K562 (cell line): ENCODE measurements around the gene SHB. TPM values are rescaled to one million over a fixed set of nuclear protein-coding genes. Genes with fewer than 3 reads are reported as not detected.
A peak's percentile ranks its signal among the peaks of the same experiment; 100 is the strongest.

ENCODE experiments used
- ATAC-seq: fragments of 200-7000 bp; cut with Tn5 transposase; 3 replicates; pipeline ENCODE4 v1.9.1; 2020; ENCODE audit warnings: moderate library complexity
- BruUV-seq: library from RNA; stranded (reverse); fragments of 400-500 nt; replicated peaks from 2 replicates; lab custom pipeline; 2021; lab: Mats Ljungman, UMichigan
- CTCF ChIA-PET: fragments of 300-600 bp; formaldehyde crosslinking; extraction: SDS; loops from one replicate; lab custom pipeline; 2021; ENCODE audit warnings: low intra/inter-chr PET ratio; lab: Yijun Ruan, JAX
- POLR2A ChIA-PET: fragments of 300-600, 350-650 bp; sonication (Branson Sonifier 250); formaldehyde crosslinking; extraction: SDS; loops from one replicate; lab custom pipeline; 2021; ENCODE audit warnings: antibody characterized with exemption, inconsistent platforms; lab: Yijun Ruan, JAX
- DNase-seq, 4 experiments: peaks; one replicate each; pipeline versions ENCODE4 v3.0.0 to v3.0.0-alpha.2; 2011 to 2018; ENCODE audit warnings: low spot score in 3 of 4, mixed read lengths in 3 of 4; ENCODE audit errors: extremely low read depth in 1 of 4
- FAIRE-seq: peaks from 2 replicates; lab custom pipeline; 2011; peaks lifted over from hg19 to GRCh38; lab: Jason Lieb, UNC
- H2AFZ ChIP-seq: 2 replicates; pipeline ENCODE4 v1.6.0; 2011; ENCODE audit warnings: low read depth, low read length, control low read depth, inconsistent platforms
- H3K27ac ChIP-seq: fragments of 200-600 bp; 3 replicates; pipeline ENCODE4 v1.8.0; 2011; ENCODE audit warnings: low read depth, mild to moderate bottlenecking, control low read depth, inconsistent platforms, low read length, moderate library complexity, mixed read lengths; ENCODE audit errors: extremely low read depth
- H3K27me3 ChIP-seq, 2 experiments: fragments of 300-600 bp in 1 of 2; 2 replicates in 1 of 2; 3 replicates in 1 of 2; pipeline versions ENCODE4 v1.6.0 to v1.8.0; 2011; ENCODE audit warnings: inconsistent platforms in 2 of 2, low read length in 2 of 2, mild to moderate bottlenecking in 1 of 2, mixed read lengths in 1 of 2, moderate library complexity in 1 of 2; ENCODE audit not compliant: control insufficient read depth in 2 of 2, insufficient read depth in 2 of 2
- H3K36me3 ChIP-seq: fragments of 300-600 bp; 3 replicates; pipeline ENCODE4 v1.8.0; 2011; ENCODE audit warnings: mild to moderate bottlenecking, low read length, inconsistent platforms; ENCODE audit not compliant: control insufficient read depth, insufficient read depth
- H3K4me1 ChIP-seq, 2 experiments: fragments of 200-600 bp in 1 of 2; replicated peaks in 1 of 2; 2 replicates in 1 of 2; 3 replicates in 1 of 2; pipeline versions ENCODE4 v1.5.1 to v1.8.0; 2011; ENCODE audit warnings: inconsistent platforms in 2 of 2, low read length in 2 of 2, mild to moderate bottlenecking in 1 of 2, mixed read lengths in 1 of 2, moderate library complexity in 1 of 2; ENCODE audit not compliant: control insufficient read depth in 2 of 2, insufficient read depth in 2 of 2
- H3K4me2 ChIP-seq: 2 replicates; pipeline ENCODE4 v1.6.1; 2011; ENCODE audit warnings: low read length, control low read depth, inconsistent platforms, mixed read lengths; ENCODE audit not compliant: insufficient read depth
- H3K4me3 ChIP-seq: fragments of 200-600 bp; sonication (generic), shearing (Covaris generic); 2 replicates; pipeline ENCODE4 v1.5.1; 2016; ENCODE audit warnings: control low read depth, inconsistent platforms
- H3K79me2 ChIP-seq: fragments of 200-600 bp; 3 replicates; pipeline ENCODE4 v1.8.0; 2011; ENCODE audit warnings: low read length, inconsistent platforms; ENCODE audit not compliant: control insufficient read depth, insufficient read depth
- H3K9ac ChIP-seq, 2 experiments: 2 replicates each; pipeline versions ENCODE4 v1.6.0 to v1.6.1; 2011; ENCODE audit warnings: low read depth in 2 of 2, low read length in 2 of 2, control low read depth in 1 of 2, inconsistent platforms in 1 of 2, mild to moderate bottlenecking in 1 of 2, mixed read lengths in 1 of 2; ENCODE audit not compliant: insufficient read depth in 1 of 2
- H3K9me1 ChIP-seq: one replicate; pipeline ENCODE4 v1.6.0; 2011; ENCODE audit warnings: inconsistent platforms, mild to moderate bottlenecking, low read length, moderate library complexity; ENCODE audit not compliant: control insufficient read depth, insufficient read depth
- H3K9me3 ChIP-seq: replicated peaks from 2 replicates; pipeline ENCODE4 v1.5.1; 2011; ENCODE audit warnings: low read depth, low read length, inconsistent platforms; ENCODE audit not compliant: control insufficient read depth, insufficient read depth
- H4K20me1 ChIP-seq: replicated peaks from 2 replicates; pipeline ENCODE4 v1.6.1; 2011; ENCODE audit warnings: low read length, inconsistent platforms, mixed read lengths; ENCODE audit not compliant: control insufficient read depth, insufficient read depth
- ATF1 ChIP-seq, 2 experiments: fragments of 450-650 bp in 1 of 2; IDR thresholded peaks; 2 replicates each; pipeline ENCODE4 v1.6.1; 2016; ENCODE audit warnings: missing compliant biosample characterization in 1 of 2, missing genetic modification characterization in 1 of 2
- GTF2B ChIP-seq: IDR thresholded peaks from 2 replicates; pipeline ENCODE4 v1.6.1; 2011; ENCODE audit not compliant: insufficient read length; ENCODE audit errors: extremely low read depth
- RBFOX2 ChIP-seq: fragments of 200-400 bp; formaldehyde crosslinking; IDR thresholded peaks from 2 replicates; pipeline ENCODE4 v1.6.1; 2017; ENCODE audit warnings: low read depth, mild to moderate bottlenecking, low read length, moderate library complexity
- SAFB2 ChIP-seq: fragments of 200-400 bp; formaldehyde crosslinking; IDR thresholded peaks from 2 replicates; pipeline ENCODE4 v1.6.1; 2018; ENCODE audit warnings: borderline replicate concordance, low read length, low read depth, moderate library complexity; ENCODE audit not compliant: severe bottlenecking
- ZNF707 ChIP-seq: fragments of 250-450 bp; sonication (Bioruptor Pico); conservative IDR thresholded peaks from 2 replicates; pipeline ENCODE4 v1.8.0; 2022; ENCODE audit warnings: inconsistent platforms, mild to moderate bottlenecking, moderate library complexity
- WGBS: fragments of 100-300 bp; shearing (Covaris generic); methylation state at CpG from one replicate; pipeline ENCODE4 v1.1.6; 2016; ENCODE audit warnings: low coverage, mixed read lengths; ENCODE audit not compliant: insufficient coverage; ENCODE audit errors: missing lambda C conversion rate; 5-methylcytosine and 5-hydroxymethylcytosine counted together
- in situ Hi-C: fragments of 300-500 bp; cut with MboI; formaldehyde crosslinking; loops from 4 replicates; pipeline ENCODE4 v1.15.0; 2018; ENCODE audit warnings: inconsistent platforms, mixed read lengths
- intact Hi-C: fragments of 100-400 bp; cut with micrococcal nuclease; formaldehyde crosslinking; loops from 2 replicates; pipeline ENCODE4 v1.14.2; 2022
- polyA plus RNA-seq, 8 experiments: library from polyadenylated mRNA; depleted of rRNA in 4 of 8; stranded (reverse) in 5 of 8; unstranded in 3 of 8; fragments of >200 nt; fragmentation: Nextera tagmentation in 2 of 8; fragmentation: Illumina TruSeq in 1 of 8; extraction: Ambion mirVana in 2 of 8; extraction: Trizol in 1 of 8; gene quantifications; 2 replicates each; pipeline versions ENCODE4 v1.2.1 to v1.2.3, GENCODE V29; 2011 to 2014; ENCODE audit warnings: inconsistent platforms in 1 of 8, missing spikeins in 1 of 8
- total RNA-seq, 7 experiments: library from RNA; depleted of rRNA in 6 of 7; stranded (reverse); fragments of >200 nt in 6 of 7; fragmentation: Illumina TruSeq in 2 of 7; extraction: Trizol in 2 of 7; gene quantifications; 2 replicates each; pipeline versions ENCODE4 v1.2.1 to v1.2.3, GENCODE V29; 2011 to 2021; ENCODE audit warnings: low replicate concordance in 1 of 7

Gene SHB
- total and polyA plus RNA-seq, 9 of the 15 experiments (the other 6 are each of a cell fraction or from before 2014, with no cell fraction given) = 0.78 to 16.0 (median 5.3) TPM

- TF ChIP-seq ZNF707 (CRISPR knock-in tag) (no peak), SAFB2 (no peak)
- TF ChIP-seq, all 486 proteins: peak for 15
Measured at GRCh38 chr9:38065369-38066075, 3.5 kb downstream of the SHB start (continued).

- 94% methylated on average over 4 of the region's 4 CpGs for WGBS
- H3K36me3 ChIP-seq = peaks cover 15% of the 10 kb centered on the region; the same call in 2 of the 3 replicates
- intact Hi-C loops = loop anchor here (5.0 to 10.0 kb wide), 3 partner anchors 38 to 320 kb away; partner anchors contain the start of gene EXOSC3
- no peaks in the 10 kb centered on the region for H3K9me3 ChIP-seq
- ChIA-PET POLR2A (interaction anchor here (0.6 to 1.4 kb wide), 2 partner anchors 11 to 160 kb away, joined by 3 to 5 read pairs; no protein-coding TSS in a partner anchor), CTCF (no interaction called here)
- no peak overlapping the region for H3K27ac ChIP-seq
- peaks cover 8% of the 10 kb centered on the region for H3K9me1 ChIP-seq
- FAIRE-seq (no peak), ATAC-seq (no peak), DNase-seq (no peak)
- in situ Hi-C loops = no loop called here
- no TSS peak for BruUV-seq
- H3K4me3 ChIP-seq = no peak overlapping the region
- H3K27me3 ChIP-seq = no peaks in the 10 kb centered on the region; a peak in 1 of 5 replicates
- H3K4me2 ChIP-seq = peak overlapping the region; percentile 29; the same call in 1 of the 2 replicates
- H2AFZ ChIP-seq = no peak overlapping the region
- peaks cover 73% of the 10 kb centered on the region for H3K79me2 ChIP-seq
- peaks cover 54 to 68% of the 10 kb centered on the region in 2 experiments for H3K4me1 ChIP-seq
- 0 out of 2 replicates have a peak, but pooled peaks have one; percentile 20 for TF ChIP-seq RBFOX2
- no peak for TF ChIP-seq GTF2B
- no peak for TF ChIP-seq ATF1 (CRISPR knock-in tag; IDR thresholded peaks at IDR 0.05)
- no peak for TF ChIP-seq ATF1 (tag; IDR thresholded peaks at IDR 0.05)
- peaks cover 59% of the 10 kb centered on the region for H4K20me1 ChIP-seq
- no peak overlapping the region; a peak in 1 of 4 replicates for H3K9ac ChIP-seq
Measured at GRCh38 chr9:38064842-38065368, 4.1 kb downstream of the SHB start.
